HCT116 (cell line): Measurements from ENCODE around the gene PC. TPM values are rescaled to one million over a fixed set of nuclear protein-coding genes. Genes with fewer than 3 reads are reported as not detected.

Source experiments
- ATAC-seq: fragments of 200-7000 bp; cut with Tn5 transposase; 2 replicates; pipeline ENCODE4 v1.9.1; 2020; ENCODE audit warnings: mild to moderate bottlenecking, moderate library complexity
- BruUV-seq: library from RNA; stranded (reverse); fragments of 400-500 nt; replicated peaks from 2 replicates; lab custom pipeline; 2021; lab: Mats Ljungman, UMichigan
- CTCF ChIA-PET: fragments of 300-600 bp; sonication (Branson Sonifier 250); formaldehyde crosslinking; loops from one replicate; lab custom pipeline; 2021; ENCODE audit warnings: antibody characterized with exemption; lab: Charles Lee
- POLR2A ChIA-PET: fragments of 300-600, 350-600 bp; sonication (Branson Sonifier 250); formaldehyde crosslinking; loops from one replicate; lab custom pipeline; 2021; ENCODE audit warnings: antibody characterized with exemption; lab: Charles Lee
- RAD21 ChIA-PET, 2 experiments: fragments of 300-600 bp; sonication (Branson Sonifier 250); formaldehyde crosslinking; loops; one replicate each; lab custom pipeline; 2023; ENCODE audit warnings: low total read pairs in 2 of 2; ENCODE audit not compliant: uncharacterized antibody in 2 of 2, unreplicated experiment in 2 of 2, low non-redundant PET in 1 of 2; lab: Charles Lee
- DNase-seq: peaks from one replicate; pipeline ENCODE4 v3.0.0-alpha.2; 2010; ENCODE audit warnings: low read depth, low spot score
- H2AFZ ChIP-seq: fragments of 200-600 bp; shearing (Covaris generic), sonication (generic); 2 replicates; pipeline ENCODE4 v1.6.1; 2017; ENCODE audit warnings: low read depth, mixed run types, mixed read lengths, antibody characterized with exemption, low read length; ENCODE audit not compliant: poor library complexity, severe bottlenecking
- H3K27ac ChIP-seq: 2 replicates; pipeline ENCODE4 v1.5.1; 2012; ENCODE audit warnings: low read depth, low read length
- H3K27me3 ChIP-seq: fragments of 200-600 bp; sonication (generic); 2 replicates; pipeline ENCODE4 v1.6.1; 2016; ENCODE audit warnings: mixed run types, low read length, mixed read lengths; ENCODE audit not compliant: insufficient read depth
- H3K36me3 ChIP-seq, 2 experiments: fragments of 200-500 bp in 1 of 2; fragments of 200-600 bp in 1 of 2; sonication (Bioruptor generic) in 1 of 2; sonication (generic) in 1 of 2; 2 replicates each; pipeline versions ENCODE4 v1.5.1 to v1.6.1; 2014 to 2016; ENCODE audit warnings: low read length in 2 of 2, inconsistent platforms in 1 of 2, mixed read lengths in 1 of 2, mixed run types in 1 of 2; ENCODE audit not compliant: insufficient read depth in 2 of 2, control insufficient read depth in 1 of 2
- H3K4me1 ChIP-seq, 2 experiments: fragments of 200-600 bp in 1 of 2; sonication (generic) in 1 of 2; 2 replicates each; pipeline versions ENCODE4 v1.5.1 to v1.6.1; 2012 to 2017; ENCODE audit warnings: low read length in 2 of 2, inconsistent platforms in 1 of 2, mild to moderate bottlenecking in 1 of 2, mixed read lengths in 1 of 2, mixed run types in 1 of 2, moderate library complexity in 1 of 2; ENCODE audit not compliant: insufficient read depth in 2 of 2, control insufficient read depth in 1 of 2
- H3K4me2 ChIP-seq: fragments of 200-600 bp; sonication (generic); 2 replicates; pipeline ENCODE4 v1.6.1; 2017; ENCODE audit warnings: mixed run types, low read length, mixed read lengths
- H3K4me3 ChIP-seq, 2 experiments: fragments of 200-600 bp in 1 of 2; sonication (generic) in 1 of 2; replicated peaks in 1 of 2; 2 replicates each; pipeline ENCODE4 v1.5.1; 2011 to 2016; ENCODE audit warnings: low read length in 2 of 2, control low read depth in 1 of 2, low read depth in 1 of 2, mild to moderate bottlenecking in 1 of 2, mixed read lengths in 1 of 2, mixed run types in 1 of 2
- H3K79me2 ChIP-seq: fragments of 200-600 bp; sonication (generic); 2 replicates; pipeline ENCODE4 v1.6.1; 2017; ENCODE audit warnings: mild to moderate bottlenecking, mixed run types, low read length, moderate library complexity, mixed read lengths; ENCODE audit not compliant: insufficient read depth
- H3K9ac ChIP-seq: fragments of 200-600 bp; sonication (generic); 2 replicates; pipeline ENCODE4 v1.6.1; 2016; ENCODE audit warnings: low read length, mixed read lengths
- H3K9me2 ChIP-seq: fragments of 200-600 bp; sonication (generic), shearing (Covaris generic); 2 replicates; pipeline ENCODE4 v1.6.1; 2017; ENCODE audit warnings: mixed run types, mild to moderate bottlenecking, moderate library complexity; ENCODE audit not compliant: insufficient read depth
- H3K9me3 ChIP-seq, 2 experiments: fragments of 200-500 bp in 1 of 2; fragments of 200-600 bp in 1 of 2; sonication (Bioruptor generic) in 1 of 2; sonication (generic) in 1 of 2; 2 replicates each; pipeline ENCODE4 v1.6.1; 2014 to 2017; ENCODE audit warnings: low read length in 2 of 2, mixed read lengths in 2 of 2, inconsistent platforms in 1 of 2, low read depth in 1 of 2, mild to moderate bottlenecking in 1 of 2, mixed run types in 1 of 2, moderate library complexity in 1 of 2; ENCODE audit not compliant: control insufficient read depth in 1 of 2, insufficient read depth in 1 of 2
- H4K20me1 ChIP-seq: fragments of 200-600 bp; sonication (generic), shearing (Covaris generic); 2 replicates; pipeline ENCODE4 v1.6.1; 2017; ENCODE audit warnings: mixed run types, mild to moderate bottlenecking, moderate library complexity; ENCODE audit not compliant: insufficient read depth
- CTCF ChIP-seq, 3 experiments: fragments of 200-600 bp in 1 of 3; sonication (generic) in 1 of 3; IDR thresholded peaks in 2 of 3; conservative IDR thresholded peaks in 1 of 3; 2 replicates each; pipeline ENCODE4 v1.5.1; 2012 to 2017; ENCODE audit warnings: low read depth in 2 of 3, low read length in 2 of 3, antibody characterized with exemption in 1 of 3, borderline replicate concordance in 1 of 3, control low read depth in 1 of 3, mild to moderate bottlenecking in 1 of 3, mixed read lengths in 1 of 3, mixed run types in 1 of 3, moderate library complexity in 1 of 3; ENCODE audit not compliant: insufficient read depth in 1 of 3
- EGR1 ChIP-seq: IDR thresholded peaks from 2 replicates; pipeline ENCODE4 v1.6.1; 2012; ENCODE audit warnings: low read depth
- FOSL1 ChIP-seq: IDR thresholded peaks from 2 replicates; pipeline ENCODE4 v1.6.1; 2012; ENCODE audit warnings: low read depth
- JUND ChIP-seq: IDR thresholded peaks from 2 replicates; pipeline ENCODE4 v1.6.1; 2012
- POLR2AphosphoS5 ChIP-seq: IDR thresholded peaks from 2 replicates; pipeline ENCODE4 v1.6.1; 2011; ENCODE audit warnings: mild to moderate bottlenecking, low read depth, low read length, moderate library complexity
- SIN3A ChIP-seq: IDR thresholded peaks from 2 replicates; pipeline ENCODE4 v1.6.1; 2012; ENCODE audit warnings: low read depth
- TCF7L2 ChIP-seq: IDR thresholded peaks from 2 replicates; pipeline ENCODE4 v1.7.0; 2011; ENCODE audit warnings: borderline replicate concordance, inconsistent platforms; ENCODE audit not compliant: insufficient read depth, insufficient read length; ENCODE audit errors: extremely low read depth
- ZBTB33 ChIP-seq: IDR thresholded peaks from 2 replicates; pipeline ENCODE4 v1.6.1; 2011; ENCODE audit warnings: mild to moderate bottlenecking, low read length, moderate library complexity; ENCODE audit not compliant: insufficient replicate concordance; ENCODE audit errors: extremely low read depth
- ZNF274 ChIP-seq: fragments of 200-500 bp; sonication (Bioruptor generic); IDR thresholded peaks from 2 replicates; pipeline ENCODE4 v1.6.1; 2014; ENCODE audit warnings: mild to moderate bottlenecking, low read depth, low read length, inconsistent platforms
- intact Hi-C: fragments of 100-400 bp; cut with micrococcal nuclease; formaldehyde crosslinking; loops from 2 replicates; pipeline ENCODE4 v1.10.0; 2022
- total RNA-seq: library from RNA; stranded (reverse); gene quantifications from one replicate; pipeline ENCODE4 v1.2.1, GENCODE V29; 2021; ENCODE audit not compliant: unreplicated experiment

The PC gene
- total RNA-seq, 1 experiment from 2014 or later = 24.1 TPM

- TF ChIP-seq JUND = no peak
- TF ChIP-seq ZNF274 = no peak
- peak; percentile 1 for TF ChIP-seq TCF7L2
- TF ChIP-seq EGR1 = no peak
- no peak for TF ChIP-seq FOSL1
- TF ChIP-seq SIN3A = no peak
- TF ChIP-seq ZBTB33 = no peak
- TF ChIP-seq CTCF (IDR thresholded peaks at IDR 0.05 in 2 of 3, conservative IDR thresholded peaks at IDR 0.05 in 1 of 3; ENCODE audit: borderline replicate concordance in 1 of 3, insufficient read depth in 1 of 3, low read depth in 2 of 3, low read length in 2 of 3) = peak in 2 of 3 experiments; percentile 80 to 85; a peak in 4 of 6 replicates
- peak; percentile 27; the same call in 1 of the 2 replicates for TF ChIP-seq POLR2AphosphoS5
- Histone ChIP-seq H3K79me2 (no peaks in the 10 kb centered on the region), H3K9me2 (no peaks in the 10 kb centered on the region), H2AFZ (peak overlapping the region; percentile 36), H3K4me3 (peak overlapping the region; percentile 31 to 51), H3K4me2 (peak overlapping the region; percentile 84), H3K36me3 (no peaks in the 10 kb centered on the region), H3K27me3 (no peaks in the 10 kb centered on the region), H3K9me3 (no peaks in the 10 kb centered on the region), H3K27ac (peak overlapping the region; percentile 76), H3K4me1 (peaks cover 83% of the 10 kb centered on the region in 2 experiments), H3K9ac (peak overlapping the region; percentile 59), H4K20me1 (no peaks in the 10 kb centered on the region)
- peak; percentile 81 for ATAC-seq
- ChIA-PET CTCF (interaction anchor here (0.7 to 3.5 kb wide), 14 partner anchors 9 to 206 kb away, joined by 3 to 17 read pairs (median 4); partner anchors contain the start of genes RBM4B and RCE1), POLR2A (interaction anchor here (1.0 to 1.4 kb wide), 5 partner anchors 8 to 403 kb away, joined by 3 to 7 read pairs (median 3); partner anchors contain the start of gene DPP3), RAD21 (interaction anchor here in 1 of 2 experiments (1.5 kb wide), 2 partner anchors 27 to 92 kb away, joined by 3 to 4 read pairs; partner anchors contain the start of gene C11orf86)
- peak; percentile 68 for DNase-seq
- BruUV-seq = no TSS peak
- intact Hi-C loops = loop anchor here (1.0 to 10.0 kb wide), 3 partner anchors 72 to 189 kb away; partner anchors contain the start of genes PC and SYT12
Measured at GRCh38 chr11:66883016-66883965, 74.9 kb downstream of the PC start.
